ENCODE results near the gene NPW.

The NPW gene

DNA sequence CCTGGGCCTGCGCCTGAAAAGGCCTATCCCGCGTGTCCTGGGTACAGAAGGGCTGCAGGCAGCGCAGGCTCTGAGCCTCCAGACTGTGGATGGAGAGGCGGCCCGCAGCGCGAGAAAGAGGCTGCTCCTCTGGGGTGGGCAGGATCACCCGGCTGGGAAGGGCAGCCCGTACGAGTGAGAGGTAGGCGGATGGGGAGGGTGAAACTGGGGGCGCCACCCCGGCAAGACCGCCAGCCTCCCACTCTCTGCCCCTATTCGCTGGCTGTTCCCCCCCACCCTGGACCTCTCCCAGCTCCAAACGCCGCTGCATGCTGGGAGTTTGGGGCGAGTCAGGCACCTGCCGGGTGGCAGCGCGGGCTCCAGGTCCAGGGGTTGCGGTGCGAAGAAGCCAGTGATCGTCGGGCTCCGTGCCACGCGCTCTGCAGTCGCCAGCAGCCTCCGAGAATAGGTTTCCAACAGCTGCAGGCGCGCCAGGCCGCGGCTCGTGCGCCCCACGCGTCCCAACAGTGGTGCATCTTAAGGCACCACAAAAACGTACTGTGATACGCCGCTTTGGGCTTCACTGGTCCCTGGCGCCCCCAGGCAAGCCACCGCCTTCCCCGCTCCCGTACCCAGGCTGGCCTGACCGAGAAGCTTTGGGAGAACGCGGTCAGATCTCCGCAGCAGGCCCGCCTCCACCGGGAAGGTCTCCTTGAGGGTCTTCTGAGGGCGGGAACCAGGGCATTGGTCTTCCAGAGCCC, 39.4 kb upstream of the NPW start:
- H3K36me3 ChIP-seq (ENCODE audit: insufficient read depth, low read length) = no peaks in the 10 kb centered on the region
- peaks cover 14% of the 10 kb centered on the region for H3K4me1 ChIP-seq (ENCODE audit: insufficient read depth, low read length)
- H3K9ac ChIP-seq (ENCODE audit: low read depth, low read length) = peak overlapping the region; percentile 58; the same call in 1 of the 2 replicates
- H3K9me3 ChIP-seq (ENCODE audit: control insufficient read depth, insufficient read depth, low read length) = no peaks in the 10 kb centered on the region

DNA sequence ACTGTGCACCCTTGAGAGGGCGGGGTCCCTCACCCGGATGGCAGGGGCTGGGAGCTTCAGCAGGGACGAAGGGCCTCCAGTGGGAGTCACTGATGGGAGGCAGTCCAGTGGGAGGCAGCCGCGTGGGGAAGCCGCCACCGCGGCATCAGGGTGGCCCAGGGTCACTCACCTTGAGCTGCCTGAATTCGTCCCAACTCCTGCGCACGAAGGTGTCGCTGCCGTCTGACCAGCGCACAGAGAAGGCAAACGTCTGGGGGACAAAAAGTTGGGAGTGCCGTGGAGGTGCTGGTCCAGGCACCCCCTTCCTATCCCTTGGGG, 38.9 kb upstream of the NPW start:
- no peaks in the 10 kb centered on the region for H3K36me3 ChIP-seq (ENCODE audit: insufficient read depth, low read length)
- no peaks in the 10 kb centered on the region for H3K9me3 ChIP-seq (ENCODE audit: control insufficient read depth, insufficient read depth, low read length)
- no peak overlapping the region for H3K9ac ChIP-seq (ENCODE audit: low read depth, low read length)
- H3K4me1 ChIP-seq (ENCODE audit: insufficient read depth, low read length) = peaks cover 15% of the 10 kb centered on the region

DNA sequence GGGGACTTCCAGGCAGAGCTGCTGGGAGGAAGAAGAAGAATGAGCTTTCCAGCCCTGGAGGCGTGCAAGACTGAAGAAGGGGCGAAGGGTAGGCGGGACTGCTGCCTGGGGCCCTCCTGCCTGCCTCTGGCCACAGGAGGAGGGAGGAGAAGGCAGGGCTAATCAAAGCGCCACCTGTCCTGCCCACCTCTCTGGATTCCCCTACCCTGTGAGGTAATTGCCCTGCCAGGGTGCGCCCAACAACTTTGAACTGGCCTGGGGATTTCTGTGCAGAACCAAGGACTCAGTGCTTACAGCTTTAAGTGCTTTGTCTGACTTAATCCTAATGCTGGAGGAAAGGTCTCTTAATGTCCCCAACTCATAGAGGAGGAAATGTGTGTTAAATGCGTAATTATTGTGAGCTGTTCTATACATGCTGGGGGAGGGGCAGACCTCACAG, 38.2 kb upstream of the NPW start, which contains the start of gene NOXO1:
Gene NOXO1 (minus strand): TSS at position 72 of the 439 bp plus-strand sequence. CDS start 290 bp downstream, outside the sequence.
- Histone ChIP-seq H3K4me1 (ENCODE audit: insufficient read depth, low read length) (peaks cover 15% of the 10 kb centered on the region), H3K9ac (ENCODE audit: low read depth, low read length) (peak within 1 kb of the TSS; percentile 58; the same call in 1 of the 2 replicates)

DNA sequence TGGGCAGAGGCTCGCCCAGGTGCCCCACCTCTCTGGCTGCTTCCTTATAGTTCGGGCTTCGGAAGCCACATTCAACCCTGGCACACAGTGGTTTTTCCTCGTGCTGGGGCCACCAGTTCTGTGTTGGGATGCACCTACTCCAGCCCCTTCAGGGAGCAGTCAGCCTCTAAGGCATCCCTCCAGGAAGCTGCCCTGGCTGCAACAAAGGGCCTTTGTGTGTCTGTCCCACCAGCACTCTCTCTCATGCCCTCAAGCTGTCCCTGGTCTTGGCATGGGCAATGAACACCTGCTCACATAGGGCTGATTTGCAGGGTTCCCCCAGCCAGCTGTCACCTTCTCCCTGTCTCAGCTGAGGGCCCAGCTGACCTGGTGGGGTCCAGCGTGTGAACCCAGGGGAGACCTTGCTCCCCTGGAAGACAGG, 37.6 kb upstream of the NPW start:
- Histone ChIP-seq H3K9me3 (ENCODE audit: control insufficient read depth, insufficient read depth, low read length) (no peaks in the 10 kb centered on the region), H3K9ac (ENCODE audit: low read depth, low read length) (no peak overlapping the region), H3K36me3 (ENCODE audit: insufficient read depth, low read length) (peaks cover 3% of the 10 kb centered on the region; the same call in 1 of the 2 replicates), H3K4me1 (ENCODE audit: insufficient read depth, low read length) (peaks cover 15% of the 10 kb centered on the region)

More for the DNA sequence above, 38.2 kb upstream of the NPW start, which contains the start of gene NOXO1:
- Histone ChIP-seq H3K36me3 (ENCODE audit: insufficient read depth, low read length) (peaks cover 3% of the 10 kb centered on the region; the same call in 1 of the 2 replicates), H3K9me3 (ENCODE audit: control insufficient read depth, insufficient read depth, low read length) (no peaks in the 10 kb centered on the region)

DNA sequence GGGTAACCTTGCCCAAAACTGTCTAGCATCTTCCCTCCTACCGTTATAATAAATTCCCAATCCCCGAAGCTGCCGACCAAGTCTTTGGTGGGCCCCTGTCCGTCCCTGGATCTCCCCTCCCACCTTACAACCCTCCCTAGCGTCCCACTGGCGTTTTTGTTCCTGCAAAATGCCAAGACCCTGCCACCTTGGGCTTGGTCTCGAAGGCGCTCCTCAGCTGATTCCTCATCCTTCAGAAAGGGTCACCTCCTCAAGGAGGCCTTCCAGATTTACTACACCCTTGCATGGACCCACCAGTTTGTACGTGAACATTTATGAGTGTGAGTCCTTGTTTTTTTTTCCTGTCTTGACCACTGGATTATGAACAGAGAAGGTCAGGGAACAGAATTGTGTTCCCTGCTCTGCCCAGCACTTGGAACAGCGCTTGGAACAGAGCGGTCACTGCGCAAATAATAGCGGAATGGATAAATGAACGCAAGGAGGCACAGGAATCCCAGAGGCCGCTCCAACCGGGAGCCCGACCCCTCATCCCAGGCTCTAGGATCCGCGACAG, 36.5 kb upstream of the NPW start:
- Histone ChIP-seq H3K9me3 (ENCODE audit: control insufficient read depth, insufficient read depth, low read length) (no peaks in the 10 kb centered on the region), H3K4me1 (ENCODE audit: insufficient read depth, low read length) (peaks cover 15% of the 10 kb centered on the region), H3K36me3 (ENCODE audit: insufficient read depth, low read length) (peaks cover 3% of the 10 kb centered on the region; the same call in 1 of the 2 replicates), H3K9ac (ENCODE audit: low read depth, low read length) (peak overlapping the region; percentile 66; the same call in 1 of the 2 replicates)

DNA sequence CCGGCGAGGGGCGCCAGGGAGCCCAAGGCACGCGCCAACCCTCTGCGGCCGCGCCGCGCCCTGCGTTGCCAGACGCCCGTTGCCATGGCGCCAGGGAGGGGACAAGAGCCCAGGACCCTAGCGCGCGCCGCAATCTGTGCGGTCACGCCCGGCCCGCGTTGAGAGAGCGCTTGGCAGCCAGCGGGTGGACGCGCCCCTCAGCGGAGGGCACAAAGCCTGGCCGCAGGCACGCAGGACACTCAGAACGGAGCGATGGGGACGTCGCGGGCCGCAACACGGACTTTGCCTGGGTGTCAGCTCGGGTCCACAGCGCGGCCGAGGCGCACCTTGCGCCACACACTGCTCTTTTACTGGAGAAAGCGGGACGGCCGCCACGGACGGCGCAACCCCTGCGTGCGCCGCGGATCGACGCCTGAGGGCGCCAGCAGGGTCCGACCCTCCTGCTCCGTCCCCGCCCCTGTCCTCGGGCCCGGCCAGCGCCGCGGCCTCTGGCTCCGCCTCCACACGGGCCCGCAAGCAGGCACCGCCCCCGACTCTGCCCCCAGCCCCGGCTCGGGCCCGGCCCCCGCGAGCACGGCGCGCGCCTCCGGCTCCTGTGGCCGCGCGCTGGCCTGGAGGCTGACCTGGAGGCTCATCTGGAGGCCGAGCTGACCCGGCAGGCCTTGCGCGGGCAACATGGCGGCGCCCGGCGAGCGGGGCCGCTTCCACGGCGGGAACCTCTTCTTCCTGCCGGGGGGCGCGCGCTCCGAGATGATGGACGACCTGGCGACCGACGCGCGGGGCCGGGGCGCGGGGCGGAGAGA, 35.8 kb upstream of the NPW start, which contains the start of gene GFER:
Gene GFER (plus strand): TSS at position 650 of the 803 bp plus-strand sequence. CDS start 26 bp downstream, at position 676.
- Histone ChIP-seq H3K9me3 (ENCODE audit: control insufficient read depth, insufficient read depth, low read length) (no peaks in the 10 kb centered on the region), H3K9ac (ENCODE audit: low read depth, low read length) (peak within 1 kb of the TSS; percentile 66), H3K4me1 (ENCODE audit: insufficient read depth, low read length) (peaks cover 15% of the 10 kb centered on the region), H3K36me3 (ENCODE audit: insufficient read depth, low read length) (peaks cover 3% of the 10 kb centered on the region; the same call in 1 of the 2 replicates)

DNA sequence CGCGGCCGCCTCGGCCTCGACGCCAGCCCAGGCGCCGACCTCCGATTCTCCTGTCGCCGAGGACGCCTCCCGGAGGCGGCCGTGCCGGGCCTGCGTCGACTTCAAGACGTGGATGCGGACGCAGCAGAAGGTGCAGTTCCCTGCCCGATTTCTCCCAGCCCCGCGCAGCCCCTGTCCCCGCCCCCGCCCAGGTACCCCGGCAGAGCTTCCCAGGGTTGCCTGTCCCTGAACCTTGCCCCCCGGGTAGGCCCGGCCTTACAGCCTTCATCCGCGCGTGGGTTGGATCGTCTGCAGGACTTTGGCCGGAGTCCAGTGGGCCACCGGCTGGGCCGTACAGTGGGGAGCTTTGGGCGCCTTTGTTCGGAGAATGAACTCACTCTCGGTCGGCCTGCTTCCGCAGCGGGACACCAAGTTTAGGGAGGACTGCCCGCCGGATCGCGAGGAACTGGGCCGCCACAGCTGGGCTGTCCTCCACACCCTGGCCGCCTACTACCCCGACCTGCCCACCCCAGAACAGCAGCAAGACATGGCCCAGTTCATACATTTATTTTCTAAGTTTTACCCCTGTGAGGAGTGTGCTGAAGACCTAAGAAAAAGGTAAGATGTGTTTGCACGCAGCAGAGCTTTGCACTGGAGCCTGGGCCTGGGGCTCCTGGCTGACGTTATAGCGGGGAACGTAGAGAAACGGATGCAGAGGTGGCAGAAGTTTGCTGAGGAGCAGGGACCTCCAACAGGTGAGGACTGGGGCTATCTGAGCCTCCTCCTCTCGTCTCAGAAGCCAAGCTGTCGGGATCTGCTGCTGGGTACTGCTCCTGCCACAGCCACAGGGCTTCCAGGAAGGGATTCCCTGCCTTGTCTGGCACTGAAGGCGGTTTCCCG, 35.0 kb upstream of the NPW start:
- Histone ChIP-seq H3K4me1 (ENCODE audit: insufficient read depth, low read length) (peaks cover 15% of the 10 kb centered on the region), H3K9me3 (ENCODE audit: control insufficient read depth, insufficient read depth, low read length) (no peaks in the 10 kb centered on the region), H3K36me3 (ENCODE audit: insufficient read depth, low read length) (peaks cover 3% of the 10 kb centered on the region; the same call in 1 of the 2 replicates), H3K9ac (ENCODE audit: low read depth, low read length) (peak overlapping the region; percentile 66)

DNA sequence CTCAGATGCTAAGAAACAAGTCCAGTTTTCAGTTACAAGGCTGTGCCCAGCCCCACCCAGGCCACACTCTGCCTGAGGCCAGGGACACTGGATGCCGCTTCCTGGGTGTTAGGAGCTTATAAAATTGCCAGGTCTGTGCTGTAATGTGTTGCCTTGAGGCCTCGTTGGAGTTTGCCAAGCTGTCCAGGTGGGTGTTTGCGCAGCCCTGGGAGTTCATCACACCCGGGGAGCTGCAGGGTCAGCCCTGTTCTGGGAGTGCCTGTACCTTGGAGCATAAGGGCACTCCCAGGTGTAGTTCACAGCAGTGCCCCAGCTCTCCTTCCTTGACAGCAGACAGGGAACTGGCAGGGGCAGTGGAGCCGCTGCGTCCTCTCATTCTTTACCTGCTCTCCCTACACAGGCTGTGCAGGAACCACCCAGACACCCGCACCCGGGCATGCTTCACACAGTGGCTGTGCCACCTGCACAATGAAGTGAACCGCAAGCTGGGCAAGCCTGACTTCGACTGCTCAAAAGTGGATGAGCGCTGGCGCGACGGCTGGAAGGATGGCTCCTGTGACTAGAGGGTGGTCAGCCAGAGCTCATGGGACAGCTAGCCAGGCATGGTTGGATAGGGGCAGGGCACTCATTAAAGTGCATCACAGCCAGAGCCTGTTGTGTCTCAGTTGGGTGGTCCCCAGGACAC, 34.0 kb upstream of the NPW start:
- Histone ChIP-seq H3K36me3 (ENCODE audit: insufficient read depth, low read length) (peaks cover 3% of the 10 kb centered on the region; the same call in 1 of the 2 replicates), H3K9ac (ENCODE audit: low read depth, low read length) (no peak overlapping the region), H3K9me3 (ENCODE audit: control insufficient read depth, insufficient read depth, low read length) (no peaks in the 10 kb centered on the region), H3K4me1 (ENCODE audit: insufficient read depth, low read length) (peaks cover 15% of the 10 kb centered on the region)

DNA sequence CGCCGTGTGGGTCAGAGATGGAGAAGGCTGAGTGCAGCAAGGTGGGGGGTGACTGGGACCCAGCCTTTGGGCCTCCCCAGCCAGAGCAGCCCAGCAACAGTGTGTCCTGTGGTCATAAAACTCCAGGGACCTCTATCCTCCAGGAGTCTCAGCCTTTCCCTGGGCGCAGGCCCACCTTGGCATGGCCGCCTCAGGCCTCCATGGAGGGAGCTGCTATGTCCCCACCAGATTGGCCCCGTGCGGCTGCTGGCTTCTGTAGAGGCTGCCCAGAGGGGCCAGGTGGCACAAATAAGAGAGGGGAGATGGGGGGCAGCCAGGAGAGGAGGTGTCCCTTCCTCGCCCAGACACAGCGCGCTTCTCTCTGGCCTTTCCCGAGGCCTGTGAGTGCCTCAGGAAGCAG, 32.4 kb upstream of the NPW start:
- peaks cover 3% of the 10 kb centered on the region; the same call in 1 of the 2 replicates for H3K36me3 ChIP-seq (ENCODE audit: insufficient read depth, low read length)
- no peak overlapping the region for H3K9ac ChIP-seq (ENCODE audit: low read depth, low read length)
- H3K9me3 ChIP-seq (ENCODE audit: control insufficient read depth, insufficient read depth, low read length) = no peaks in the 10 kb centered on the region
- H3K4me1 ChIP-seq (ENCODE audit: insufficient read depth, low read length) = peaks cover 9% of the 10 kb centered on the region

DNA sequence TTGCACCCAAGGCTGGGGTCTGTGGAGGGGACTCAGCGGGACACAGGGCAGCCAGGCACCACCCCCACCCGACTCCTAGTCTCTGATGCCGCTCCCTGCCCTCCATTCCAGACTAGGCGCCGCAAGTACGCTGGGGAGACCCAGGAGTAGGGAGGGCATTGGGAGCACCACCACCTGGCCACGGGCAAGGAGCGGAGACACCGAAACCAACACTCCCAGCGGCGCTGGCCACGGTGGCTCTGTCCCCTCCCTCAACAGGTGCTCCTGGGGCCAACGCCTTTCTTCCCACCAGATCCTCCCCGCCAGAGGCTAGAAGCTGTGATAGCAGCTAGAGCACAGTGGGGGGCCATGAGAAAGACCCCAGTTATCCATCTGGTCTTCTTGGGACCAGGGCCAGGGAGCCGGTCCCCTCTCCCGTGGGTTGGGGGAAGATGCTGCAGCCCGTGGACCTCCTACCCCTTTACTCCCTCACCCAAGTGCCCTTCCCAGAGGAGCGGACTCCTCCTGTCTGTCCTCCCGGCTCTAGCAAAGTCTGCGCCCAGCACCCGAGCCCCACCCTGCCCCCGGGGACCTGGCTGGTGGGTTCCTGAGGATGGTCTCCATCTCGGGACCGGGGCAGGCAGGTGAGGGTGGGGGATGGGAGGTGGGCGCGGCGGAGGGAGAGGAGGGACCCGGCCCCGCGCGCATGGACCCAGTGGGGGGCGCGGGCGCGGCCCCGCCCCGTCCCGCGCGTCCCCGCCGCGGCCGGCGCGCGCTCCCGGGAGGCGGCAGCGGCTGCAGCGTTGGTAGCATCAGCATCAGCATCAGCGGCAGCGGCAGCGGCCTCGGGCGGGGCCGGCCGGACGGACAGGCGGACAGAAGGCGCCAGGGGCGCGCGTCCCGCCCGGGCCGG, 30.1 kb upstream of the NPW start, which contains the start of gene SYNGR3:
Gene SYNGR3 (plus strand): TSS at position 762 of the 892 bp plus-strand sequence. CDS start 133 bp downstream, outside the sequence.
- H3K9ac ChIP-seq (ENCODE audit: low read depth, low read length) = peak within 1 kb of the TSS; percentile 51
- H3K4me1 ChIP-seq (ENCODE audit: insufficient read depth, low read length) = peaks cover 4% of the 10 kb centered on the region
- H3K9me3 ChIP-seq (ENCODE audit: control insufficient read depth, insufficient read depth, low read length) = no peaks in the 10 kb centered on the region
- H3K36me3 ChIP-seq (ENCODE audit: insufficient read depth, low read length) = peaks cover 3% of the 10 kb centered on the region; the same call in 1 of the 2 replicates

DNA sequence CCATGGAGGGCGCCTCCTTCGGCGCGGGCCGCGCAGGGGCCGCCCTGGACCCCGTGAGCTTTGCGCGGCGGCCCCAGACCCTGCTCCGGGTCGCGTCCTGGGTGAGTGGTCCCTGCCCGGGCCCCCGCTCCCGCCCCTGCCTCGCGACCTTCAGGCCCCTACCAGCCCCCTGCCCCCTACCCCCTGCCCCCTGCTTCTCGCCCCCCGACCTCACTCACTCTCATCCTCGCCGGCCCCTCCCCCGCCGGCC, 29.6 kb upstream of the NPW start:
- Histone ChIP-seq H3K9ac (ENCODE audit: low read depth, low read length) (peak overlapping the region; percentile 51; the same call in 1 of the 2 replicates), H3K9me3 (ENCODE audit: control insufficient read depth, insufficient read depth, low read length) (no peaks in the 10 kb centered on the region), H3K36me3 (ENCODE audit: insufficient read depth, low read length) (peaks cover 3% of the 10 kb centered on the region; the same call in 1 of the 2 replicates), H3K4me1 (ENCODE audit: insufficient read depth, low read length) (peaks cover 2% of the 10 kb centered on the region)

DNA sequence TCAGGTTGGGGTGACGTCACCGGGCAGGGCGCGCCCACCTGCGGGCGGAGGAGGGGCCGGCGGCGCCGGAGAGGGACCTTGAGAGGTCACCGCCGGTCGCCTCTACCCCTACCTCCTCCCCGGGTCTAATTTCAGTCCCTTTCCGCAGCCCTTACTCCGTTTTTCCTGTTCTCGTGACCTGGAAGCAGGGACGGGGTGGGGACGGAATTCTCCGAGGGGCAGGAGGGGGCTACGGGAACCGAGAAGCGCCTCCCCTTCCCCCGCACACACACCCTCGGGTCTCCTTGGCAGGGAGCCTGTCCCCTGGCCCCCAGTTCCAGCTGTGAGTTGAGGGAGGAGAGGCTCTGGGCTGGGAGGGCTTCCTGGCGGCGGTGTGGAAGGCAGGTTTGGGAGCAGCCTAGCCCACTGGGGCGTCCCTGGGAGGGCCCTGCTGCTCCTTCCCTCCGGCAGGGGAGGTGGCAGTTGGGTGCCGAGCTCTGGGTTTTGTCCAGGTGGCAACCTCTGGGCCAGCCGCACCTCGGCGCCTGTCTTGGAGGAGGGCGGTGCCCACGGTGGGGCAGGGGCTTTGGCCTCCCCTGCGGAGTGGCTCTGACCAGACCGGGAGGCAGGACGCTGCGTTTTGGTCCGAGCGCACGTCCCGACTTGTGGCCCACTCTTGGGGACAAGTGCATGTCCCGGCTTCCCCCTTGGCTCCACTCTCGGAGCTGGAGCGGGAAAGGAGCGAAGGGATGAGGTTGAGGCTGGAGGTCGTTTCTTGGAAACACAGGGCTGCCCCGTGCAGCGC, 29.0 kb upstream of the NPW start:
- H3K9me3 ChIP-seq (ENCODE audit: control insufficient read depth, insufficient read depth, low read length) = no peaks in the 10 kb centered on the region
- H3K36me3 ChIP-seq (ENCODE audit: insufficient read depth, low read length) = peaks cover 3% of the 10 kb centered on the region; the same call in 1 of the 2 replicates
- H3K9ac ChIP-seq (ENCODE audit: low read depth, low read length) = peak overlapping the region; percentile 51; the same call in 1 of the 2 replicates
- H3K4me1 ChIP-seq (ENCODE audit: insufficient read depth, low read length) = no peaks in the 10 kb centered on the region; the same call in 1 of the 2 replicates
